ACC112 (cell line): ENCODE measurements around the gene E2F2.
A peak's percentile ranks its signal among the peaks of the same experiment; 100 is the strongest.

Experiments used
- H2AFZ ChIP-seq: fragments of 200-600 bp; sonication (generic); one replicate; pipeline ENCODE4 v1.6.0; 2017; ENCODE audit warnings: antibody characterized with exemption, low read length; ENCODE audit not compliant: unreplicated experiment
- H3K27ac ChIP-seq: fragments of 200-600 bp; sonication (generic); 2 replicates; pipeline ENCODE4 v1.5.1; 2014; ENCODE audit warnings: low read depth, mild to moderate bottlenecking, antibody characterized with exemption, low read length, moderate library complexity
- H3K27me3 ChIP-seq: fragments of 200-600 bp; sonication (generic); 2 replicates; pipeline ENCODE4 v1.6.1; 2014; ENCODE audit warnings: mild to moderate bottlenecking, antibody characterized with exemption, low read length, moderate library complexity, mixed read lengths; ENCODE audit not compliant: insufficient read depth
- H3K36me3 ChIP-seq: fragments of 200-600 bp; sonication (generic); 2 replicates; pipeline ENCODE4 v1.6.1; 2016; ENCODE audit warnings: mild to moderate bottlenecking, antibody characterized with exemption, low read length, moderate library complexity, mixed read lengths; ENCODE audit not compliant: insufficient read depth
- H3K4me1 ChIP-seq: fragments of 200-600 bp; sonication (generic); one replicate; pipeline ENCODE4 v1.6.1; 2016; ENCODE audit warnings: low read length, mixed read lengths; ENCODE audit not compliant: insufficient read depth, unreplicated experiment, control insufficient read depth
- H3K4me3 ChIP-seq: fragments of 200-600 bp; sonication (generic); 2 replicates; pipeline ENCODE4 v1.5.1; 2014; ENCODE audit warnings: mild to moderate bottlenecking, low read depth, low read length
- H3K79me2 ChIP-seq: fragments of 200-600 bp; sonication (generic); one replicate; pipeline ENCODE4 v1.6.0; 2016; ENCODE audit warnings: low read length; ENCODE audit not compliant: control insufficient read depth, unreplicated experiment, insufficient read depth

Gene E2F2

DNA sequence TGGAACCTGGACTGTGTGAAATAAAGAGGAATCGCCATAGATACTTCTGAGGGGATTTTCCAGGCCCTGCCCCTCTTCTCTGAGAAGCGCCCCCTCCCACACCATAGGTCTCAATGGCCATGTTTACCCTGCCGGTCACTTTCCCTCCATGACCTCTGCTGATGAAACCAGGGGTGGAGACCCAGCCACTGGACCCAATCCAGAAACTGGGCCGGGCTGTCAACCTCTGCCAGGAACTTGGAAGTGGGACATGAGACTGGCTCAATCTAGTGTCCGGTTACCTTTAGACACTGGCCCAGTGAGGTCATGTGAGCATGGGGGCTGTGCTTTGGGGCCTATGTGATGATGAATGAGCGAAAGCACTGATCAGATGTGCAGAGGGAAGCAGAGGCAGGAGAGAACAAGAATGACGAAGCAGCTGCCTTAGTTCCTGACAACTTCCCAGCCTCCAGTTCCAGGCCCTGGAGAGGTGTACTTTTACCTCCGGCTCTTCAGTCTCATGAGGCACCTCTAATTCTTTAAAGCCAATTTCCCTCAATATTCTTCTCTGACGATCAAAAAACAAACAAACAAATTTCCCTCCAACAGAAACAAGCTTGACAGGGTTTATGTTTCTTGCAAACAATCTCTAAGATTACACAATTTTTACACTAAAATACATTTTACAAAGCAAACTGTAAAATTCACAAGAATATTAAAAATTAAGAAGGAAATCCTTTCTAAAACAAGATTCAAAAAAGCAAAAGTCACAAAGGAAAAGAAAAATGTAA is 52.0 kb downstream of the E2F2 start:
- Histone ChIP-seq H3K79me2 (peaks cover 36% of the 10 kb centered on the region), H2AFZ (no peak overlapping the region), H3K4me1 (peaks cover 48% of the 10 kb centered on the region), H3K36me3 (no peaks in the 10 kb centered on the region), H3K27me3 (no peaks in the 10 kb centered on the region), H3K27ac (peak overlapping the region; percentile 69), H3K4me3 (no peak overlapping the region)

DNA sequence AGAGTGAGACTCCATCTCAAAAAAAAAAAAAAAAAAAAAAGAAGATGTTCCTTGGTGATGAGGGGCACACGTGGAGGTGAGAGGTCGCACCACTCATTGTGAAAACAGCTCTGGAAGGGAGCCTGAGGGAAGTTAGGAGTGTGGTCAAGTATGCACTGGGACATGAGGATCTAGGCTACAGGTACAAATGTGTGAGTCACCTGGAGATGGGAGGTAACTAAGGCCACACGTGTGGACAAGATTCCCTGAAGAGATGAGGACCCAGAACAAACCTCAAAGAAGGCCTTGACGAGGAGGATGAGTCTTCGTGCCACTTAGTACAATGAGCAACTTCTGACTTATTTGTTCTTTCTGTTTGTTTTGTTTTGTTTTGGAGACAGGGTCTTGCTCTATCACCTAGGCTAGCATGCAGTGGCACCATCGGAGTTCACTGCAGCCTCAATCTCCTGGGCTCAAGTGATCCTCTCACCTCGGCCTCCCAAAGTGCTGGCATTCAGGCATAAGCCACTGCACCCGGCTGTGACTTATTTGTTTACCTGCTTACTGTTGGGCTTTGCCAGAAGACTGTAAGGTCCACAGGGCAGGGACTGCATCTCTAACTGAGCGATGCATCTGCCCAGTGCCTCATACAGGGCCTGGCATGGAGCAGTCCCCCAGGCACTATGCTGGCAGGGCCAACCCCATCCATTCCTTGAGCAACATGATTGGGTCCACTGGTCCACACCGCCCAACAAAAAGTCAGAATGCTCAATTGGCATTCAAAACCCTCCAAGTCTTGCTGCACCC is 53.5 kb downstream of the E2F2 start:
- Histone ChIP-seq H3K4me1 (peaks cover 58% of the 10 kb centered on the region), H2AFZ (no peak overlapping the region), H3K4me3 (no peak overlapping the region), H3K27me3 (no peaks in the 10 kb centered on the region), H3K79me2 (peaks cover 39% of the 10 kb centered on the region), H3K36me3 (no peaks in the 10 kb centered on the region), H3K27ac (no peak overlapping the region)

GRCh38 chr1:23475641-23476040 is 55.4 kb downstream of the E2F2 start:
- peaks cover 25% of the 10 kb centered on the region for H3K79me2 ChIP-seq
- no peaks in the 10 kb centered on the region for H3K36me3 ChIP-seq
- H3K4me3 ChIP-seq, result 0 out of 2 replicates have a peak overlapping the region, but pooled peaks have one; percentile 20
- H3K4me1 ChIP-seq, result peaks cover 65% of the 10 kb centered on the region
- peak overlapping the region; percentile 87 for H3K27ac ChIP-seq
- H2AFZ ChIP-seq, result no peak overlapping the region
- no peaks in the 10 kb centered on the region for H3K27me3 ChIP-seq

- Histone ChIP-seq H3K79me2 (peaks cover 21% of the 10 kb centered on the region), H3K27ac (peak overlapping the region; percentile 87), H2AFZ (no peak overlapping the region), H3K4me1 (peaks cover 66% of the 10 kb centered on the region), H3K27me3 (no peaks in the 10 kb centered on the region), H3K4me3 (peak overlapping the region; percentile 20; the same call in 1 of the 2 replicates), H3K36me3 (no peaks in the 10 kb centered on the region)
Observed at GRCh38 chr1:23475134-23475628, 55.9 kb downstream of the E2F2 start.

- H3K27me3 ChIP-seq, result no peaks in the 10 kb centered on the region
- no peak overlapping the region for H3K4me3 ChIP-seq
- no peaks in the 10 kb centered on the region for H3K36me3 ChIP-seq
- H3K4me1 ChIP-seq, result peaks cover 58% of the 10 kb centered on the region
- no peak overlapping the region for H2AFZ ChIP-seq
- peaks cover 19% of the 10 kb centered on the region for H3K79me2 ChIP-seq
- H3K27ac ChIP-seq, result peak overlapping the region; percentile 47
Observed at GRCh38 chr1:23473037-23473800, 57.8 kb downstream of the E2F2 start.

DNA sequence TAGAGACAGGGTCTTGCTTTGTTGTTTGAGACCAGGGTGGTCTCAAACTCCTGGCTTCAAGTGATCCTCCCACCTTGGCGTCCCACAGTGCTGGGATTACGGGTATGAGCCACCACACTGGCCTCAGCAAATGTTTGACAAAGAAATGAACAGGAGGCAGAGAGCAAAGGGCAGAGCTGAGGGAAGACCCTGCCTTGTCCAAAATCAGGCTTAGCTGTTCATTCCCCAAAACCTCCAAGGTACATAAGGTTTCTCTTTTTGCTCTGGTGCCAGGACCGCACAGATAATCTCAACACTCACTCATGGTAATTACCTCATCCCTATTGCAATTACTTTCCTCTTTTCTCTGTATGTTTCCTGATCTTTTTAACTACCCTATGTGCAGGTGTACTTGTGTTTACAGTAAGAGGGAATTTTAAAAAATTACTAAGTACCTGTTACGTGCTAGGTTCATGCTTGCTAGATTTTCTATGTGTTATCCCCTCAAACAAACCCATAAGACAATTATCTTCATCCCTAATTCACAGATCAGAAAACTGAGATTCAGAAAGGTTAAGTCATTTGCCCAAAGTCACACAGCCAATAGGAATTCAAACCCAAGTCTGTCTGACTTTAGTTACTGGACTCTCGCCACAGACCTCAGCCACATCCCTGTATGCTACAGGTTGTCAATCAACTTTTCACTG is 58.5 kb downstream of the E2F2 start:
- peaks cover 63% of the 10 kb centered on the region for H3K4me1 ChIP-seq
- no peaks in the 10 kb centered on the region for H3K36me3 ChIP-seq
- peaks cover 19% of the 10 kb centered on the region for H3K79me2 ChIP-seq
- H3K27ac ChIP-seq, result peak overlapping the region; percentile 47
- no peaks in the 10 kb centered on the region for H3K27me3 ChIP-seq
- no peak overlapping the region for H2AFZ ChIP-seq
- no peak overlapping the region for H3K4me3 ChIP-seq

GRCh38 chr1:23471473-23472075 is 59.5 kb downstream of the E2F2 start:
- Histone ChIP-seq H3K79me2 (peaks cover 18% of the 10 kb centered on the region), H2AFZ (no peak overlapping the region), H3K36me3 (no peaks in the 10 kb centered on the region), H3K4me3 (no peak overlapping the region), H3K27ac (peak overlapping the region; percentile 89), H3K27me3 (no peaks in the 10 kb centered on the region), H3K4me1 (peaks cover 62% of the 10 kb centered on the region)

DNA sequence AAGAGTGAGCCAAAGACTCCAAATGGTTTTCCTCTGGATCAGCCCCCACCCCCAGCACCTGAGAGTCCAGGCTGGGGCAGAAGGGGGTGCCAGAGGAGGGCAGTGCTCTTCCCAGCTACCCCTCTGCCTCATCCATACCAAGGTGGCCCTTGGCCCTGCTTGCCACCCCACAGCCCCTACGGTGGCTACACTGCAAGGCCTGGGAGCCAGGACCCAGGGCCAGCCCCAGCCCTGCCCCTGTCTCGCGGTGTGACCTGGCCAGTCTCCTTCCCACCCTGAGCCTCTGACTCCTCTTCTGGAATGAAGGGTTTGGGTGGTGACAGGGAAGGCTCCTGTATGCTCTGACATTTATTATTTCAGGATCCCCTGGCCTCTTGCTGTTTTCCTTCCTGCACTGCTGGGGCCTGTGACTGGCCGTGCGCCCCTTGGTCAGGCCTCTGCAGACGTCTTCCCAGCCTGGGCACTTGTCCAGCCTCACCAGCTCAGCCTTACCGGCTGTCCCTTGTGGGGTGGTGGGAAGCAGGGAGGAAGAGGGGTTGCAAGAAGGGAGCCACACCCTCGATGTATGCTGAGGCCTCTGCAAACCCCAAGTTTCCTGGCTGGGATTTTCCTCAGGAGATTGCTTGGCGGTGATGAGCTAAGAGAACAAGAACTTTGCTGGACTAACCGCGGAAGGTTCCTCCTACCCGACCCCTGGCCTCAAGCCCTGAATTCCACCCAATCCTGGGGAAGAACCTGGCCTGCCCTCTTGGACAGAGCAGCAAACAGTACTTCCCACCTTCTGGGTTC is 60.6 kb downstream of the E2F2 start:
- H3K79me2 ChIP-seq, result peaks cover 15% of the 10 kb centered on the region
- peak overlapping the region; percentile 89 for H3K27ac ChIP-seq
- H2AFZ ChIP-seq, result no peak overlapping the region
- peaks cover 53% of the 10 kb centered on the region for H3K4me1 ChIP-seq
- H3K4me3 ChIP-seq, result peak overlapping the region; percentile 27; the same call in 1 of the 2 replicates
- no peaks in the 10 kb centered on the region for H3K27me3 ChIP-seq
- H3K36me3 ChIP-seq, result no peaks in the 10 kb centered on the region

DNA sequence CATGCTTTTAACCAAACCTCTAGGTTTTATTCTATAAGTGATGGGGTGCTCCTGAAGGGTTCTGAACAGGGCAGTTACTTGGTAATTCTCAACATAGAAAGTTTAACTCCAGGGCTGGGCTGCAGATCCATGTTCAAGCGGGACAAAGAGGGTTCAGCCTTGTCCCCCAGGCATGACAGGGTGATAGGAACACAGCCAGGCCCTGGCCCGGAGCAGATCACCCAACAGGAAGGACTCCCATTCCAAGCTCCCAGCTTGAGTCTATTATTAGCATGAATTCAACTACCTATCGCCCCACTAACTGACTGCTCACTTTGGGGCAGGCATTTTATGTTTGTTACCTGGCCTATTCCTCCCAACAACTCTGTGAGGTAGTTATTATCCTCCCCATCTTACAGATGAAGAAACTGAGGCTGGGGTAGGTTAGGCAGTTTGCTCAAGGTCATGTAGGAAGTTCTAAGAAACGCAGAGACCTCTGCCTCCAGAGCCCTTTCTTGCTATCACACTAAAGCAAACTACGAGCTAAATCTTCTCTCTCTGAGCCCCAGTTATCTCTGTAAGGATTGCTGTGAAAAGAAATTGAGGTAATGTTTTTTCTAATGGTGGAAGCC is 61.6 kb downstream of the E2F2 start:
- Histone ChIP-seq H3K36me3 (no peaks in the 10 kb centered on the region), H3K4me1 (peaks cover 45% of the 10 kb centered on the region), H3K79me2 (peaks cover 15% of the 10 kb centered on the region), H3K27me3 (no peaks in the 10 kb centered on the region), H2AFZ (no peak overlapping the region), H3K4me3 (peak overlapping the region; percentile 27; the same call in 1 of the 2 replicates), H3K27ac (peak overlapping the region; percentile 89)
